ENCODE measurements around the gene C16orf90.
"Not testable (repeated sequence)": the region's sequence is repeated elsewhere in the genome, so short reads cannot be mapped to it uniquely, and the experiment has no call there.

C16orf90 gene

GRCh38 chr16:3481696-3482658 is 13.3 kb downstream of the C16orf90 start:
- H3K27me3 ChIP-seq (ENCODE audit: insufficient read depth, insufficient read length): no peaks in the 10 kb centered on the region
- DNase-seq (ENCODE audit: low read depth, low spot score): no peak
- no peak overlapping the region for H3K4me3 ChIP-seq (ENCODE audit: insufficient read length, low read depth)
- H3K4me1 ChIP-seq (ENCODE audit: insufficient read depth, insufficient read length): peaks cover 20% of the 10 kb centered on the region
- no peak overlapping the region for H3K9ac ChIP-seq (ENCODE audit: insufficient read length, low read depth)
- no peak for TF ChIP-seq ZNF274 (IDR thresholded peaks at IDR 0.05; ENCODE audit: low read depth, low read length)
- TF ChIP-seq SUZ12 (IDR thresholded peaks at IDR 0.05; ENCODE audit: extremely low read depth, insufficient read depth, insufficient read length): no peak
- TF ChIP-seq YY1 (IDR thresholded peaks at IDR 0.05; ENCODE audit: insufficient read depth, insufficient read length): no peak
- H3K36me3 ChIP-seq (ENCODE audit: insufficient read depth, insufficient read length, low read length): peaks cover 87% of the 10 kb centered on the region
- H3K9me3 ChIP-seq (ENCODE audit: insufficient read depth, low read length): no peaks in the 10 kb centered on the region

- TF ChIP-seq ZNF274 (IDR thresholded peaks at IDR 0.05; ENCODE audit: low read depth, low read length) (no peak), YY1 (IDR thresholded peaks at IDR 0.05; ENCODE audit: insufficient read depth, insufficient read length) (no peak), SUZ12 (IDR thresholded peaks at IDR 0.05; ENCODE audit: extremely low read depth, insufficient read depth, insufficient read length) (no peak)
- no peak overlapping the region for H3K9ac ChIP-seq (ENCODE audit: insufficient read length, low read depth)
Observed at GRCh38 chr16:3480901-3481695, 14.2 kb downstream of the C16orf90 start.

GRCh38 chr16:3479654-3480216 is 15.6 kb downstream of the C16orf90 start:
- DNase-seq (ENCODE audit: low read depth, low spot score): no peak
- Histone ChIP-seq H3K9me3 (ENCODE audit: insufficient read depth, low read length) (no peaks in the 10 kb centered on the region), H3K36me3 (ENCODE audit: insufficient read depth, insufficient read length, low read length) (peaks cover 74% of the 10 kb centered on the region)

More at GRCh38 chr16:3480901-3481695, 14.2 kb downstream of the C16orf90 start:
- H3K36me3 ChIP-seq (ENCODE audit: insufficient read depth, insufficient read length, low read length): peaks cover 81% of the 10 kb centered on the region
- no peaks in the 10 kb centered on the region for H3K27me3 ChIP-seq (ENCODE audit: insufficient read depth, insufficient read length)
- H3K4me1 ChIP-seq (ENCODE audit: insufficient read depth, insufficient read length): peaks cover 20% of the 10 kb centered on the region
- no peaks in the 10 kb centered on the region for H3K9me3 ChIP-seq (ENCODE audit: insufficient read depth, low read length)
- H3K4me3 ChIP-seq (ENCODE audit: insufficient read length, low read depth): no peak overlapping the region
- no peak for DNase-seq (ENCODE audit: low read depth, low spot score)

GRCh38 chr16:3478242-3478925 is 16.9 kb downstream of the C16orf90 start:
- DNase-seq (ENCODE audit: low read depth, low spot score): no peak
- H3K9ac ChIP-seq (ENCODE audit: insufficient read length, low read depth): peak overlapping the region; percentile 8
- TF ChIP-seq SUZ12 (IDR thresholded peaks at IDR 0.05; ENCODE audit: extremely low read depth, insufficient read depth, insufficient read length): no peak
- no peak for TF ChIP-seq YY1 (IDR thresholded peaks at IDR 0.05; ENCODE audit: insufficient read depth, insufficient read length)
- no peak for TF ChIP-seq ZNF274 (IDR thresholded peaks at IDR 0.05; ENCODE audit: low read depth, low read length)
- H3K9me3 ChIP-seq (ENCODE audit: insufficient read depth, low read length): no peaks in the 10 kb centered on the region
- no peak overlapping the region for H3K4me3 ChIP-seq (ENCODE audit: insufficient read length, low read depth)
- H3K36me3 ChIP-seq (ENCODE audit: insufficient read depth, insufficient read length, low read length): peaks cover 62% of the 10 kb centered on the region
- H3K4me1 ChIP-seq (ENCODE audit: insufficient read depth, insufficient read length): peaks cover 17% of the 10 kb centered on the region
- no peaks in the 10 kb centered on the region for H3K27me3 ChIP-seq (ENCODE audit: insufficient read depth, insufficient read length)

More at GRCh38 chr16:3479654-3480216, 15.6 kb downstream of the C16orf90 start:
- peaks cover 17% of the 10 kb centered on the region for H3K4me1 ChIP-seq (ENCODE audit: insufficient read depth, insufficient read length)
- H3K27me3 ChIP-seq (ENCODE audit: insufficient read depth, insufficient read length): no peaks in the 10 kb centered on the region
- H3K9ac ChIP-seq (ENCODE audit: insufficient read length, low read depth): no peak overlapping the region
- no peak overlapping the region for H3K4me3 ChIP-seq (ENCODE audit: insufficient read length, low read depth)
- TF ChIP-seq SUZ12 (IDR thresholded peaks at IDR 0.05; ENCODE audit: extremely low read depth, insufficient read depth, insufficient read length) (no peak), YY1 (IDR thresholded peaks at IDR 0.05; ENCODE audit: insufficient read depth, insufficient read length) (no peak), ZNF274 (IDR thresholded peaks at IDR 0.05; ENCODE audit: low read depth, low read length) (no peak)

GRCh38 chr16:3476409-3476808 is 18.9 kb downstream of the C16orf90 start:
- Histone ChIP-seq H3K27me3 (ENCODE audit: insufficient read depth, insufficient read length) (no peaks in the 10 kb centered on the region), H3K9ac (ENCODE audit: insufficient read length, low read depth) (no peak overlapping the region), H3K4me3 (ENCODE audit: insufficient read length, low read depth) (no peak overlapping the region), H3K36me3 (ENCODE audit: insufficient read depth, insufficient read length, low read length) (peaks cover 52% of the 10 kb centered on the region), H3K9me3 (ENCODE audit: insufficient read depth, low read length) (no peaks in the 10 kb centered on the region), H3K4me1 (ENCODE audit: insufficient read depth, insufficient read length) (peaks cover 10% of the 10 kb centered on the region)
- TF ChIP-seq YY1 (IDR thresholded peaks at IDR 0.05; ENCODE audit: insufficient read depth, insufficient read length) (no peak), SUZ12 (IDR thresholded peaks at IDR 0.05; ENCODE audit: extremely low read depth, insufficient read depth, insufficient read length) (no peak), ZNF274 (IDR thresholded peaks at IDR 0.05; ENCODE audit: low read depth, low read length) (no peak)
- no peak for DNase-seq (ENCODE audit: low read depth, low spot score)

GRCh38 chr16:3475604-3476375 is 19.5 kb downstream of the C16orf90 start:
- Histone ChIP-seq H3K36me3 (ENCODE audit: insufficient read depth, insufficient read length, low read length) (peaks cover 48% of the 10 kb centered on the region), H3K9me3 (ENCODE audit: insufficient read depth, low read length) (no peaks in the 10 kb centered on the region), H3K9ac (ENCODE audit: insufficient read length, low read depth) (no peak overlapping the region), H3K4me1 (ENCODE audit: insufficient read depth, insufficient read length) (peaks cover 10% of the 10 kb centered on the region), H3K27me3 (ENCODE audit: insufficient read depth, insufficient read length) (no peaks in the 10 kb centered on the region), H3K4me3 (ENCODE audit: insufficient read length, low read depth) (no peak overlapping the region)
- no peak for TF ChIP-seq ZNF274 (IDR thresholded peaks at IDR 0.05; ENCODE audit: low read depth, low read length)
- TF ChIP-seq SUZ12 (IDR thresholded peaks at IDR 0.05; ENCODE audit: extremely low read depth, insufficient read depth, insufficient read length): no peak
- no peak for TF ChIP-seq YY1 (IDR thresholded peaks at IDR 0.05; ENCODE audit: insufficient read depth, insufficient read length)
- no peak for DNase-seq (ENCODE audit: low read depth, low spot score)

- H3K9ac ChIP-seq (ENCODE audit: insufficient read length, low read depth); H3K4me3 ChIP-seq (ENCODE audit: insufficient read length, low read depth); H3K9me3 ChIP-seq (ENCODE audit: insufficient read depth, low read length); DNase-seq (ENCODE audit: low read depth, low spot score); H3K27me3 ChIP-seq (ENCODE audit: insufficient read depth, insufficient read length): not testable (repeated sequence)
- Histone ChIP-seq H3K4me1 (ENCODE audit: insufficient read depth, insufficient read length) (peaks cover 15% of the 10 kb centered on the region), H3K36me3 (ENCODE audit: insufficient read depth, insufficient read length, low read length) (peaks cover 50% of the 10 kb centered on the region)
Observed at GRCh38 chr16:3474870-3475269, 20.4 kb downstream of the C16orf90 start.

All from NT2/D1 (cell line).